IPS DF 4.7 (cell line): ENCODE results near the gene PKDCC.

Source experiments
- DNase-seq: peaks from one replicate; pipeline ENCODE4 v3.0.0-alpha.2; 2013; ENCODE audit warnings: low spot score; ENCODE audit errors: extremely low read depth

PKDCC gene

DNA sequence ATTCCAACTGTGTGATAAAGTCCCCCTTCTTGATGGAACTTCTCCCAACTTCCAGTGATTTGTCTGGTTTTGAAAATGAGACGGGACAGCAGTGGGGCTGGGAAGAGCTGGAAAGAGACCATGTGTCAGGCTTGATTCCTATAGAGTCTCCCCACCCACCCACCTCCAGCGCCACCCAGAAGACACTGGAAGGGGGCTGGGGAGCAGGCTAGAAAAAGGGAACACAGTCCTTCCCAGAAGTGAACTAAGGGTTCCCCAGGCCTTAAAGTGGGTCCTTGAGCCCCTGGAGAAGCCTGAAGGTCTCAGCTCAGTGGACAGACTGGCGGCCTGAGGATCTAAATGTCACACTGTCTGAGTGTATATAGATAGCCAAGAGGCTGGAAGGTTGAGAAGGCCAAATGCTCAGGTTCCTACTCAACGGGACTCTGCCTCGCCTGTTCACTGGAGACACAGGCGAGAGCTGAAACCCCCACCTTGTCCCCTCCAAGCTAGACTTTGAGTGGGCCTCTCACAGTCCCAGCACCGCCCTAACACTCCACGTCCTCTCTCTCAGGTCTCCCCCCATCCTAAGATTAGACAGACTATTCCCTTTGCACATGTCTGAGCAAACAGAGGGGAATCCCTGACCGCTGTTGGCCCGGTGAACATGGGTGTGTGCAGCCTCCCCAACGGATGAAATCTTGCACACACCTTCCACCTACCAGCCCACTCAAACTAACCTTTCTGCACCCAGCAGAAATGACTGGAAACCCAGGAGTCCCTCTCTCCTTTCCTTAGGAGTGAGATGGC is 1.6 kb downstream of the PKDCC start:
- no peak for DNase-seq

DNA sequence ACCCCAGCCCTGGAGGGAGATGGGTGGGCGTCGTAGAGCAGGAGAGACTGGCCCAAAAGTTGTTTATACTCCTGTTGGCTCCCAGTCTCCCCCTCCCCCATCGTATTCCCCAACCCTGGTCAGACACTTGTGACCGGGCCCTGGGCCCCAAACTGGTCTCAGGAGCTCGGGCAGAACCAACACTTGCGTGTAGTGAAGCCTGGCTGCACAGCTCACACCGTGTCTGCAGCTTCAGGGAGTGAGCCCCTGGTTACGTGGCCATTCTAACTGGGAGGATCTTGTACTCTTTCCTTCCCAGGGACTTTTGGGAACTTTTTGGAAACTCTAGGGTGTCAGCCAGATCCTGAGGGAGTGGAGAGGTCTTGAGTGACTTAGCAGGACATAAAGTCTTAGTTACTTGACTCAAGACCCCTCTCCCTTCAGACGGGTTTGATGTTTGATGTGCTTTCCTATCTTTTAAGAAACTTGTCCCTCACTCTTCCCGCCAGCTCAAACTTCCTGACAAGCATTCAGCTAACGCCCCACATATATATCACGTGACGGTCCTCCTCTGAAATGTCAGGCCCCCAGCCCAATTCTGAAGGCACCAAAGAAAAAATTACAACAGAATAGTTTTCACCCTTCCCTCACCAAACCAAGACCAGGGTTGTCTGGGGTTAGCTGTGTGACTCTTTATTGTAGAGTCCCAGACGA is 2.3 kb downstream of the PKDCC start:
- DNase-seq = no peak

DNA sequence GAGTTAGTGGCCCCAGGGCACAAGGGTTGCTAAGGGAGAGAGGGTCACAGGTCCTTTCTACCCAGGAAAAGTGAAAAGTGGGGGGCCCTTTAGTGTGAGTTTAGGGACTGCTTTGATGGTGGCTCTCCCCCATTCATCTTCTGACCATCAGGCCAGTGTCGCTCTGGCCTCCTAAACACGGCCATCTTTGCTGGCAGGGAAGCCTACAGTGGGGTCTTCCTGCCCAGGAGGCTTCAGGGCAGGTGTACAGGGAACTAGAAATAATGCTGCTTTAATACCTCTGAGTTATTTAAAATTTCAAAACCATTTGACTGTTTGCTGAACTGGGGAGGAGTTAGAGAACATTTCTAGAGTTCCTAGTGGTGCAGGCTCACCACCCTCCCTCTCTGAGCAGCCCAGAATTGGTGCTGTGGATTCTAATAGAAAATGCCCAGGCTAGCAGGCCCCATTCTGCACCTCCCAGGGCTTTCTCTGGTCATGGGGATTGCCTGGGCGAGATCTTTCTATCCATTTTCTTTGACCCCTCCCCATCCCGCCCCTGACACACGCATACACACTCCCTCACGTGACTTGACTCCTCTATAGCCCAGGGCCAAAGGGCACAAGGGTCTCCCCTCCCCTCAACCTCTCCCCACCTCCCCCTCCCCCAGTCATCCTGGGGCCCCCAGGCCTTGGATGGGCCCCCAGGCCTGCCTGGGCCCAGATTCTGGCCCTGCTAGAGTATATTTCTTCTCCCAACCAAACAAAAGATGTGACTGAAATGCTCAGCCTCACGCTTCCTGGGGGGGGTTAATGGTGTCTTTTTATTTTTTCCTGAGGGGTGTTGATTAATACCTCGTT is 3.1 kb downstream of the PKDCC start:
- no peak for DNase-seq

DNA sequence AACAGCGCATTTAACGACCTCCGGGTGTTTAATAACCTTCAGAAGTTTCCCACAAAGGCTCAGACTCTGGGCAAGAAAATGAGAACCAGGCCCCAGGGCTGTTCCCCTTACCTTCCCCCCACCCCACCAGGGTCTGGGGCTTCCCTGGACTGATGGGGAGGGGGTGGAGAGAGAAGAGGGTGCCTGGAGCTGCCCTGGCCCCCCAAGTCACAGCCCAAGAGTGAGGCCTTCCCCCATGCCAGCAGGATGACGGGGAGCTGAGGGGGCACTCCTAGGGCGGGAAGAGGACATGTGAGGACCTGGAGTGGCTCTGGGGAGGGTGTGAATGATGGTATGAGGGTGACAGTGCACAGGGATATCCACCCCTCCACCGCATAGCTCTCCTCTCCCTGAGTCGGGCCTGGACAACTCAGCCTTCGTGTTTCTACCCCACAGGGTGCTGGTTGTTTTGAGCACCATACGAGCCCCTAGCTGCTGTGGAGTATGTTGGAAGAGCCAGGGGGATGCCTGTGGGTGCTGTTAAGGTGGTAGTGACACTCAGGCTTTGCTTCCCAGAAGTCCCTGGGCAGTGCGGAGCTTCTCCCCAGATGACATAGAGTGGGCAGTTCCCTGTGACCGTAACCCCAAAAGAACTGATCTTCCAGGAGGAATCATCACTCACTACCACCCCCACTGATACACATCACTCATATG is 3.9 kb downstream of the PKDCC start:
- no peak for DNase-seq

DNA sequence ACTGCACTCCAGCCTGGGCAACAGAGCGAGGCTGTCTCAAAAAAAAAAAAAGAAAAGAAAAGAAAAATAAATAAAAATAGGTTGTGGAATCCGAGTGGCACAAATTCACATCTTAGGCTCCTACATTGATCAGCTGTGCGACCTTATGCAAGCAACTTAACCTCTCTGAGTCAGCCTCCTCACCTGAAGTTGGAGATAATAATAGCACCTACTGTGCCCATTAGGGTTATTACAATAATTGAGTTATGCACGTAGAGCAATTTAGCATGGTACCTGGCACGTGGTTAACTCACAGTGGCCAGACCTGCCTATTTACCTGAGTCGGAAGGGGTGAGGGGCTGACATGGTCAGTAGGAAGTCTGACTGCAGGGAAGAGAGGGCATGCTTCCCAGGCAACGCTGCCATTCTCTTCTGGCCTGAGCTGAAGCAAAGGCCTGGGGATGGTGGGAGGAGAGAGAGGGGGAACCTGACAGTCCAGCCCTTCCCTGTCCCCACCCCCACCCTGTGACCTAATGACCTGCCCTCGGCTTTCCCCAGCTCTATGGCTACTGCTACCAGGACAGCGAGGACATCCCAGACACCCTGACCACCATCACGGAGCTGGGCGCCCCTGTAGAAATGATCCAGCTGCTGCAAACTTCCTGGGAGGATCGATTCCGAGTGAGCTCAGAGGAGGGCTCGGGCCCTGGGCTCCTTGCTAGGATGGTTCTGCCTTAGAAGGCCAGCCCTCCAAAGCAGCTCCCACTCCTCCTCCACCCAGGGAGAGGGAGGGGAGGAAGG is 5.1 kb downstream of the PKDCC start:
- DNase-seq = no peak

DNA sequence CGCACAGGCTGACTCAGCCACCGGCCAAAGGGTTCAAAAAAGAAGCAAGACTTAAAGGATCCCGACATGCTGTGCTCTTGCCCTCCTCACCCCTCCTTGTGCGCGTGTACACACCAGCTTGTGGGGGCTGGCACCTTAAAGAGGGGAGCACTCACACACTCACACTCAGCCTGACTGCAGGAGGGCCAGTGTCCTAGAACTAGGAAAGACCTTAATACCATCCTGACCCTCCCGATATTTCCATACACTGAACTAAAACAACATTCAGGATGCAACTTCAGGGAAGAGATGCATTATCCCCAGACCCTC is 5.6 kb downstream of the PKDCC start:
- DNase-seq = no peak

DNA sequence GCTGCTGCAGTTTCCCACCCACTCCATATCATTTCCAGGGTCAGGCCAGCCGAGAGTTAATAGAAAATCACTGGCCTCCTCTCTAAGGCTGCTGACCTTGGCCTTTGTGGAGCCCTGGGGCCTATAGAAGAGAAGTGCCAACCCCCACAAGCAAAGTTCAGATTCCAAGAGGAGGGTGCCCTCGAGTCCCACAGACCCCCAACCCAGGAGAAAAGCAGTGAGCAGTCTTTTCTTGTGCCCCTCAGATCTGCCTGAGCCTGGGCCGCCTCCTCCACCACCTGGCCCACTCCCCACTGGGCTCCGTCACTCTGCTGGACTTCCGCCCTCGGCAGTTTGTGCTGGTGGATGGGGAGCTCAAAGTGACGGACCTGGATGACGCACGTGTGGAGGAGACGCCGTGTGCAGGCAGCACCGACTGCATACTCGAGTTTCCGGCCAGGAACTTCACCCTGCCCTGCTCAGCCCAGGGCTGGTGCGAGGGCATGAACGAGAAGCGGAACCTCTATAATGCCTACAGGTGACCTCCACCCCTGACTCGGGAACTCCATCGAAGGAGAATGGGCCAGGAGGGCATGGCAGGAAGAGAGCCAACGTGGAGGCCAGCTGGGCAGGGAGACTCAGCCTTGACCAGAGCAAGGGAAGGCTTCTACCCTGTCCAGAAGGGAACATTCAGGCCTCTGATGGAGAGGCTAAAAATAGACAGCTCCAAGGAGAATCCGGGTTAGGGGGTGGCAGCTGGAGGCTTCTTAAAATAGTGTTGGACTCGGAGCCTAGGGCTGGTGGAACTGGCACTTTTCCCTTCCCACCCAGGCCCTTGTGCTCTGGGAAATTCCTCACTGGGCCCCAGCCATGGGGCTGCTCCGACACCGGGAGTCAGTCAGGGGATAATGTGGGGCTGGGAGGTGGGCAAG is 6.2 kb downstream of the PKDCC start:
- DNase-seq = no peak

DNA sequence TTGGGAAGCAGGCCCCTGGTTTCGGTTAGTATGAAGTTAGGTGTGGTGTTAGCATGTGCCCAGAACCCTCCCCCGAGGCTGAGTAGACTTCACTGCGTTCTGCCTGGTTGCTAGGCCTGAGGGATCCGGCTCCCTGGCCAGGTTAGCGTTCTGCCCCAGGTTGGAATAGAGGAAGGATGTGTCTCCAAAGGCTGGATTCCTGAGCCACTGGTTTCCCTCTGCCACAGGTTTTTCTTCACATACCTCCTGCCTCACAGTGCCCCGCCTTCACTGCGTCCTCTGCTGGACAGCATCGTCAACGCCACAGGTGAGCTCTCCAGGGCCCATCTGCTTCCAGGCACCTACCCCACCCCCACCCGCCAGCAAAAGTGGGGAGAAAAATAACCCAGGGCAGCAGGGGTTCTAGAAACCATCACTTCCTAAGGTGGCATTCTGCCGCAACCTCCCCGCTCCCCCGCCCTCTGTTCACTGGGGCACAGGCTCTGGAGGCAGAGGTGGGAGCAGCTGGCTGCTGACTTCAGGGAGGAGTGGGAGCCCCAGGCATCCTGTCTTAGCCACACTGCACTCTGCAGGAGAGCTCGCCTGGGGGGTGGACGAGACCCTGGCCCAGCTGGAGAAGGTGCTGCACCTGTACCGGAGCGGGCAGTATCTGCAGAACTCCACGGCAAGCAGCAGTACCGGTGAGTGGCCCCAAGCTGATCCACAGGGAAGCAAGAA is 7.1 kb downstream of the PKDCC start:
- DNase-seq = no peak

DNA sequence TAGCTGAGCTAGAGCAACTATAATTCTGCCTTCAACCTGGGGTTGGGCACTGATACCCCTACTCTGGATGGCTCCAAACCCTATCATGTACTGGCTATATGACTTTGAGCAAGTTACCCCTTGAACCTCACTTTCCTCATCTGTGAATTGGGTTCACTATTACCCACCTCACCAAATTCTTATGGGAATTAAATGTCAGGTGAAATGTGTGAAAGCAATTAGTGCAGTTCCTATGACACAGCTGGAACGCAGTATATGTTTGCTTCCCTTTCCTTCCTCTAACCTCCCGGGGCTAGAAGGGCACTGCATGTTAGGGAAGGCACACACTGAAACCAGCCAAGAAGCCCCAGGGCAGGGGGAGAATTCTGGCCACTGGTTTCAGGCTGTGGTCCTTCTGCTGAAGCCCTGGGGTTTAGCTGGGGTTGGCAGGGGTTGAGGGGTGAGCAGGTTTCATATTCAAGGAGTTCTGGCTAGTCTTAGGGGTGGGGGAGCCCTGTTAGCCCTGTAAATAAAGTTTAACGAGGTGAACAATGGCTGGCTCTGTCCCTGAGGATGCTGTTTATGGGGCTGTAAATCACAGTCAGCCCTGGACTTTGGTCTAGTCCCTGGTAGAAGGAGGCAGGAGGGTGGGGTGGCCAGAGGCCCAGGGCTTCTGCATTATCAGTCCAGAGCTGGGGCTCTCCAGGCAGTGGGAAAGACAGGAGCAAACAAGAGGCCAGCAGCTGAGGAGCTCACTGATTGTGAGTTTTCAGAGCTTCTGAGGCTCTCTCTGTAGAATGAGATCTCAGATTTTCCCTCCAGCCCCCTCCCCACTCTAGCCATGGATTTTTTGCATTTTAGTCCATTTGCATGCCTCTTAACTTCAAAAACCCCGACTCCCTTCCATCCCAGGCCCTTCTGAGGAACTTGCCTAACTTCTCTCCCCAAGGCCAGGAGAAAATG is 8.0 kb downstream of the PKDCC start:
- DNase-seq = no peak

DNA sequence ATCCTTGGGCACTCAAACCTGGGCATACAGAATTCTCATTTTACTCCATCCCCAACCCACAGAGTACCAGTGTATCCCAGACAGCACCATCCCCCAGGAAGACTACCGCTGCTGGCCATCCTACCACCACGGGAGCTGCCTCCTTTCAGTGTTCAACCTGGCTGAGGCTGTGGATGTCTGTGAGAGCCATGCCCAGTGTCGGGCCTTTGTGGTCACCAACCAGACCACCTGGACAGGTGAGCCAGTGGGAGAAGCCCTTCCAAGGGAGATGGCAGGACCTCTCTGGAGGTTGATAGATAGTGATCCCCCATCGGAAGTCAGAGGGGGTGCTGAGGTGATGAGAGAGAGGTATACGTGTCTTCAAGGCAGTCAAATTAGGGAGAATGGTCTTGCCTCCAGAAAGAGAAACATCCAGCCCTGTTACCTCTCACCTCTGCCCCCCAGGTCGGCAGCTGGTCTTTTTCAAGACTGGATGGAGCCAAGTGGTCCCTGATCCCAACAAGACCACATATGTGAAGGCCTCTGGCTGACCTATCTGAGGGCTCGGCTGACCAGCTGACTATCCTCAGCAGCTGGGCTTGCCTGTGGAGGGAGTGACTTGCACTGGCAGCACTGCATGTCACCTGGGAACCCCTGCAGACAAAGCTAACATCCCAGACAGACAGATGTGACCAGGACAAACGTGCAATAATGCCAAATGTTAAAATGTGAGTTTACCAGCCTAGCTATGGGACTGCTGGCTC is 9.5 kb downstream of the PKDCC start:
- no peak for DNase-seq

DNA sequence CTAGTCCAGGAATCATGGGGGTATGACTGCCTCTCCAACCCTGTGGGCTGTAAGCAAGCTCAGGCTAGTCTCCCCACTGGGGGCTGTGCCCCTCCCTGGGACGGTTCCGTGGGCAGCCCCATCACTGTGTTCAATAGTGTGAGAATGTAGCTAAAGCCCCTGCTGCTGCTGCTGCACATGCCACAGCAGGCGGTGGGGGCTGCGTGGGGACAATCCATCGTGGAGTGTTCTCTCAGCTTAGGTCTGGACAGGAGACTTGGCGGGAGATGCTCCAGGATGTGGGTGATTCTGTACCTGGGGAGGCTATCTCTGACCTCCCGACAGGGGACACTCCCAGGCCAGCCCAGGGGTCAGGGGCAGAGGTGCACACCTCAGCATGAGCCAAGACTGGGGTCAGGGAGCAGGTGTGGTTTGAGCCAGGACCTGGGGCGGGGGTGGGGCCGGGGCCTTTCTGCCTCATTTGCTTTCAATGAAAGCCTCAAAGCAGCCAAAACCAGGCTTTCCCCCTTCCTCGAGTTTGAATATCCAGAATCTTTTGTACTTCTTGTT is 10.2 kb downstream of the PKDCC start:
- DNase-seq = no peak

DNA sequence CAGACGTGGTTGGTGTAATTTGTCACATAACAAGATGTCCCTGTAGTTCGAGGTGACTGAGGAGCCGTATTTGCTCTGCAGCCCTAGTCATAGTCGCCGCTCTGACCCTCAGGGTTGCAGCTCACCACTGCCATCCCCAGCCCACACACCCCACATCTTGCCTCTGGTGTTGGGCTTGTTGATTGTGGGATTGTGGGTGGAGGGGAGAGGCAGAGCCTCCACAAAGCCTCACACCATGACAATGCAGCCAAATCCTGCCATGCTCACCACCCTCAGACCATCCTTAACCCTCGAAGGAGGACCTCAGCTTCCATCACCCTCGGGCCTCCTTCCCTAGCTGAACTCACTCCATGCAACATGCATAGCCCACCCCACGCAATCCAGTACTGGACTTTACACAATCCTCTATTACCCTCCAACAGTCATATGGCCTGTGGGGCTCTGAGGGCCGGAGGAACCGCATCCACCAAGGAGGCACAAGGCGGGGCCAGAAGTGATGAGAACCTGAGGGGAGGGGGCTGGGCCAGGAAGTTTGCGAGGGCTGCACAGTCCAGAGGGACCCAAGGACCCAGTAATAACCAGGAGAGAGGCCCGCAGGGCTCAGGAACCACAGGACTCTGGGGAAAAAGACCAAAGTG is 11.6 kb downstream of the PKDCC start:
- no peak for DNase-seq

DNA sequence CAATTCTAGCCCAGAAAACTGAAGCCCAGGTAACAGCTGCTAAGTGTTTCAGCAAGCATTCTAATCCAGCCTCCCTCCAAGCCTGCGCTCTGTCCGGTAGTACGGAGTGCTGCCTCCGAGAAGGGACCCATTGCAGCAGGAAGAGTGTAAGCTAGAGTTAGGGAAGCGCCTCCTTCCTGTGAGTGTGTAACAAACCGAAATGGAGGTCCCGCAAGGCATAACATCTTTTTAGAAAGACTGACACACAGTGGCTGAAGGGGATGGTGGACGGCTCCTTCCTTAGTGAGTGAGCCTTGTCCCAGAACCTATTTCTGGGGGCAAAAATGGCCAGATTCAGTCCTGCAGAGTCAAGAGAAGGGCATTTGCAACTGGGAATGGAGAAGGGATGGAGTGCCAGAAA is 12.2 kb downstream of the PKDCC start:
- no peak for DNase-seq

DNA sequence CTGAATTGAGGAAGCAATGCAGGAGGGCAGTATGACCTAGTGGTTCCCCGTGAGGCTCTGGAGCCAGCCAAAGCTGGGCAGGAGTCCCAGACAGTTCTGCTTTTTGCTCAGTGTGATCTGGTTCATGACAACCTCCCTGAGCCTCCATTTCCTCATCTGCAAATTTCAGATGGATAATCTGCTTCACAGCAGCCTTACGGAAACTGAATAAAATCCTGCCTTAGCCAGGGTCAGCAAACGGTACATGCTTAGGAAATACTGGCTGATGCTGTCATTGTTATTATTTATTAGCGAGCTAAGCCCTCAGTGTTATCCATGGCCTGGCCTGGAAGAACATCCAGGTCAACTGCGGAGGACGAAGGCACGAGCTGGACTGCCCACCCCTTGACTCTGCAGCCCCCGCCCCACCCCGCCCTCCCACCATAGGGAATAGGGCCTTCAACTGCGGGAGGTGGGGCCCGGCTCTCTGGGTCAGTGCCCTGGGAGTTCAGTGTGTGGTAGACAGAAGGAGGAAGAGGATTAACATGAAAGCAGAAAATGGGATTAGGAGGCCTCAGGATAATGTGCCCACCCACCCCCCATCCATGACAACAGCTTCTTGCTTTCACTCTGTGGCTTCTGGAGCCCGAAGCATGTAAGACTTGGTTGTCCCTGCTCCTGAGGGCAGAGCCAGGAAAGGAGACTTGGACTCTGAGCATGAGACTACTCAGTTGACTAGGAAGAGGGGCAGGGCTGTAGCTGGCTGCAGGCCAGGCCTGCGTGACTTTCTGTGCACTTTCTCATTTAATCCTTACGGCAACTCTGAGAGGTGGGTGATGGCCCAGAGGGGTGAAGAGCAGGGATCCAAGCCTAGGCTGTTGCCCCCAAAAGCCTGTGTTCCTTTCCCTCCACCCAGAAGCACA is 13.1 kb downstream of the PKDCC start:
- DNase-seq = no peak

DNA sequence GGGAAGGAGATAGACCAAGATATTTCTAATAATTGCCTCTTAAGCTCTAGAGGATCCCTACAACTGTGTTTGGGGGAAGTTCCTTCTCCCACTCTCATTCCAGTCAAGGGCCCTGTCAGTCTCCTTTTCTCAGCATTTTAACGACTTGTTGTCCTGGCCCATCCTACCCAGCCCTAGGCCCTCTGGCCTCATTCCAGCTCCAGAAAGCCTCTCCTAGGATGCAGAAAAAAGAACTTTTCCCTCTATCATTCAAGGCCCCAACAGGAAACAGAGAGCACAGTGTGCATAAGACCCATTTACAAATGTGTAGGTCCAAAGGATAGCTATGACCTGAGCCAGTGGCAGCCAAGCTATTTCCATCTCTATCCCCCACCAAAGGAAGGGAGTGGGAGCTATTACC is 14.0 kb downstream of the PKDCC start:
- DNase-seq = no peak
